HG03159 (cell line): ENCODE results near the gene FNIP2.

Source experiments
- ATAC-seq: cut with Tn5 transposase; IDR thresholded peaks from one replicate; pipeline ENCODE4 v1.9.1; 2021; ENCODE audit warnings: mild to moderate bottlenecking, moderate library complexity; ENCODE audit not compliant: unreplicated experiment

Gene FNIP2

DNA sequence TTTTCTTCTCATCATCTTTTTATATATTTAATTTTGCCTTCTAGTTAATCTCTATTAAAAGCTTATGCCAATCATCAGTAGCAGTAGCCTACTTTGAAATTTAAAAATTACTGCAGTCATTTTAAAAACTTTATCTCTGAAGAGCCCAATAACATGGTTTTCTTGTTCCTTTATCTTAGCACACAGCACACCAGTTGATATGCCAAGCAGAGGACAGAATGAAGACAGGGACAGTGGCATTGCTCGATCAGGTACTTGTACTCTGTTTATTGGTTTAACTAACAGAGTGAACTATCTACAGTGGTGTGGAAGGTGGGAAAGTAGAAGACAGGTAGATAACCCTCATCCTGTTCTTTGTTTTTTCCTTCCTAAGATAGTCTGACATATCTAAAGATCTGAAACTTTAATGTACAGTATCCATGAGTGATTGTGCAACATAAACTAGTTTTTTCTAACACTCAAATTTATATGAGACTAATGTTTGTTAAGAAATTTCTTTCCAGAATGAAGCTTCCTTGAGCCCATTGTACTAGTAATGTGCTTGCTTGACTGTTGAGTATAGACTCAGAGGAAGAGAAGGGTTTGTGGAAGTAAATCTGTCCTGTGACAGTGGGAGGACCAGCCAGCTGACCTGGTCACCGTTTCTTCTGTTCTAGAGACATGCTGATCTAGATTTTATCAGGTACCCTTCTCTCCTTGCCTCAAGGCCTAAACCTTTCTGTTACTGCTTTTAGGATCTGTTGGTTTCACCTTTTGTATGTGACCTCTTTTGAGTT lies 66.6 kb downstream of the FNIP2 start:
- no peak for ATAC-seq

DNA sequence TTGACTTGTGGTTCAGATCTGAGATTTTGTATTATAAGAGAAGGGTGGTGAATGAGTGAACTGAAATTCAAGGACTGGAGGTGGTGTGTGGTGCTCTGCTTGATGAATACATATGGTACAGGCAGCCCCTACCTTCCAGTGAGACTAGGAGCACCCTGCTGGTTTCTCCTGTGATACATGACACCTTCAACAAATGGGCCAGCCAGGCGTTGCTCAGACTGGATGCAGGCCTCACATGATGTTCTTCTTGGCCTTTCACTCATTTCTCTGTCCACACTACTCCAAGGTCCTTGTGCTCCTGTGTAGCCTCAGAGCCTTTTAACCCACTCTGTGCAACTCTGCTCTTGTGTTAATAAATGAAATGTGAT lies 67.2 kb downstream of the FNIP2 start:
- no peak for ATAC-seq

DNA sequence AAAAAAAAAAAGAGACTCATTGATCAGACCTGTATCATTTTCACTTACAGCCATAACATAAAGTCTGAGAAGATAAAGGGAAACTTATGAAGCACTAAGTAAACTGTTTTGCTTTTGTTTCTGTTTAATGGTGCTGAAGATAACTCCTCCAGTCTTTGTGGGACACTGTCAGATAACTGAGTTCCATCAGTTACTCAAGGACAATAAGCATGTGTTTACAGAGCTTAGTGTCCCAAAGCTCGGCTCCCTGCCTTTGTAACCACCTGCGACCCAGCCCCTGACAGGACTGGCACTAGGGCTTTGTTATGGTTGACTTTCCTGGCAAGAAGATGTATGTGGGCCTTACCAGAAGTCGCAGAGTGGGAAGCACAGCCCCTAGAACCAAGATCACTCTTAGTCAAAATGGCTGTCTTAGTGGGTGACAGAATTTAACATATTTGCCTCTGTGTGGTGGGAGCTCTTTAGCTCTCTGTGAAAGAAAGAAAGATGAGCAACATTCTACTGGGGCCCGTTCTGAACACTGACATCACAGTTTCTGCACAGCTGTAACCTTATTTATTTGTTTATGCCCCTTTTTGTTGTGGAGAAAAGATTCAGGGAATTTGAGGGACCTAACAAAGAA lies 68.1 kb downstream of the FNIP2 start:
- ATAC-seq, result no peak

DNA sequence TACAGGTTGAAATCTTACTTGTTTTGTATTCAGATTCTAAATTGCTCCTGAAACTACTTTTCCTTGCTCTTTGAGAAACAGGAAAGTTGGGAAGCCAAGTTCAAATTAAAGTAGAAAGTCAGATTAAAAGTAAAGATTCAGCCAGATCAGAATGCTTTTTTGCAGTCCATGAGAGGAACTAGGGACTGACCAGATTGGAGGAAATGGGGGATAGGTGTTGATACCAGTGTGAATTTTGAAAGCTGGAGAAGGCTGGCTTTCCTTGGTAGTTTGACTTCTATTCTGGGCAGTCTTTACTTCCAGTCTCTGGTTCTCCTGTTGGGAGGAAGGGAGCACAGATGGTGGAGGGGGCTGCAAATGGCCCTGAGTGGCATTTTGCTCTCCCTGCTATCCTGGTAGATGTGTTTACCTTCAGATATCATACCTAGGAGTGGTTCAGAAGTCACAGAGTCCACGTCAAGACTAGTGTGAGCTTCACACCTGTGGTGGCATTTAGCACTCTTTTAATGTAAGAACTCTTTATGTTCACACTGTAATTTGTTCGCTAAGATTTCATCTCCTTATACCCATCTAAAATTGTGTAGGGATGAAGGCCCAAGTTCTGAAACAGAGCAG lies 68.8 kb downstream of the FNIP2 start:
- ATAC-seq, result no peak

DNA sequence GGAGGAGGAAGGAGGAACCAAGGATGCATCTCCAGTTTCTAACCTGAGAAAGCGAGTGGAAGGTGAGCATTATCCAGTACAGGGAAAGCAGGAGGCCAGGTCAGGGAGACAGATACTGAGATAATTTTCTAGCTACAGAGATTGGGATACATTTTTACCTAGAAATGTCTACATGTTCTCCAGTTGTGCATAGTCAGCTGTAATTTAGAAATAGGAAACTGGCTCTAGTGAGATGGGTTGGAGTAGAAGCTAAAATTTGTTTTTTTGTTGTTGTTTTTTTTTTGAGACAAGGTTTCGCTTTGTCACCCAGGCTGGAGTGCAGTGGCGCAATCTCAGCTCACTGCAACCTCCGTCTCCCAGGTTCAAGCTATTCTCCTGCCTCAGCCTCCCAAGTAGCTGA lies 71.3 kb downstream of the FNIP2 start:
- no peak for ATAC-seq

DNA sequence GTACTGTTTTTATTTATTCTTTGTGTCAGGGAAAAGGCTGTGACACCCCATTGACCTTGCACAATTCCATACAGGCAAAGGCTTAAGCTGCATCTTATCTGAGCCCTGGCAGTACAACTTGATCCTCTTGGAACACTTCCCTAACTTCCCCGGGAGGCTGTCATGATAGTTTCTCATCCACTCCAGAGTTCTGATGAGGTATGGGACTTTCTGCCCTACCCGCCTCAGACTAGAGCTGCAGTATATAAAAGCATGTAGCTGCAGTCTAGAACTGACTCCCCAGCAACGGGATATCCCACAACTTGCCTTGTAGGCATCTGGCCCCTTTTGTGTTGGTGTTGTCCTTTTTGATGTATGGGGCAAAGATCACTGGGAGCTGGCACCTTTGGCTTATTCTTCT lies 72.7 kb downstream of the FNIP2 start:
- no peak for ATAC-seq

DNA sequence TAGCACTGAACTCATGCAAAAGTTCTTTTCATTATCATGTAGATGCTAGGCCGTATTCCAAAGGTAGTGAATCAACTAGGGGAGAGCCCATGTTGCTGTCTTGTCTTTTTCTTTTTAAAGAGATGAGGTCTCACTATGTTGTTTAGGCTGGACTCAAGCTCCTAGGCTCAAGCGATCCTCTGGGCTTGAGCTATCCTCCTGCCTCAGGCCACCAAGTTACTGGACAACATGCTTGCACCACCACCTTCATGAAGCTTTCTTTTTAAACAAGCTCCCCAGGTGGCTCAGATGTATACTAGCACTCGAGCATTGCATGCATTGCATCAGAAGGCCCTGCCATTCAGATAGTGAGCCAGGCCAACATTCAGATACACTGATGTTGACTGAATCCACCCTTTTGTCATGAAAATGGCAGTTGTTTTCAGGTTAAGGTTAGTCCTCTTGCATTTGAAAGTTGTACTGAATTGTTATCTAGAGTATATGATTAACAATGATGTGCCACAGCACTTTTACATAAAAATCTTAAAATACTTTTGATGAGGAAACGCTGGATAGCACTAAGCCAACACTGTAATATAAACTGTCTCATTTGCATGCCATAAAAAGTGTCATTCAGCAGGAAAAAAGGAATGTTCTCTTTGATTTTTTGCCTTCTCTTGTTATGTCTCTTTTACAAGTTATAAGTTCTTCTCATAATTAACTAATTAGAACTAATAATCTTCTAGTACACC lies 76.7 kb downstream of the FNIP2 start:
- no peak for ATAC-seq

DNA sequence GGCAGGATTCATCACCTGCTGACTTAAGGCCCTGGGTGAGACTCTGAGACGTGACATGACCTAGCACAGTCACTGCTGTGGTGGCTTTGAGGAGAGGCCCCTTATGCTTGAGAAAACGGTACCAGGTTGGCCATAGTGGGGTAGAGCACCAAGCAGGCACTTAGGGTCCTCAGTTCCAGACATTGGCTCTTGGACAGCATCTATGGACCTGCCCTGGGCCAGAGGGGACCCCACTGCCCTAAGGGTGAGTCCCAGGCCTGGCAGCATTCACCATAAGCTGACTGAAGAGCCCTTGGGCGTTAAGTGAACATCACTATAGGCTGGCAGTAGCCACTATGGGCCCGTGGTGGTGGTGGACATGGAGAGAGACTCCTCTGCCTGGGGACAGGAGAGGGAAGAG lies 78.7 kb downstream of the FNIP2 start:
- ATAC-seq, result no peak

DNA sequence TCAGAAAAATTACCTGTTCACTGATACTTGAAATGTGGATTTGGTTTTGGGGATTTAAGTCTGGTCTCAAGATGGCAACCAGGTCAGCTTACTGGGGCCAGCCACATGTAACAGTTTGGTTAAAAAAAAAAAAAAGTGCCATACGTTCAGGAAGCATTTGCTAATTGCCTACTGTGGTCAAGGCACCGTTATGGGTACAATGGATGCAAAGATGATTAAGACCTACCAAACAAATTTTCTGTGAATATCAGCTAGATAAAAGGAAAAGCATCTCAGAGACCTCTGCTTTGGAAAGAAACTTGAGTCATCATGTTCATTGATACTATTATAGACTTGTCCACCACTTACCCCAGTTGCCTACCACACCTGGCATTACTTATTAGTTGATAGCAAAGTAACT lies 80.9 kb downstream of the FNIP2 start:
- ATAC-seq, result no peak

DNA sequence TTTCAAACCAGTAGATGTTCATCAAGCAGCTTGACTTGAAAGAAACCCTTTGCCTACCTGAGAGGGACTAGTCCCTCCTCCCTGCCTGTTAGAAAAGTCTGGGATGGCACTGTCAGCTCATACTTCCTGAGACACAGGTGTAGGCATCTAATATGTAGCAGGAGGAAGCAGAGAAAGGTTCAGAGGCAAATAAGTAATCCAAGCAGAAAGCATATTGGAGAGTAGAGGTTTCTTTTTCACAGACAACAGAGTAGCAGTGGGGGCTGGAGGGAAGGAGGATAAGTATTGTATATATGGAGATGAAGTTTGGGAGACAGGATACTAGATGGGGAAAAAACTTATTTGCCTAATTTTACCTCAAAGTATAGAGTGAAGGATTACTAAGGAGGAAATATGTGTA lies 81.5 kb downstream of the FNIP2 start:
- no peak for ATAC-seq

DNA sequence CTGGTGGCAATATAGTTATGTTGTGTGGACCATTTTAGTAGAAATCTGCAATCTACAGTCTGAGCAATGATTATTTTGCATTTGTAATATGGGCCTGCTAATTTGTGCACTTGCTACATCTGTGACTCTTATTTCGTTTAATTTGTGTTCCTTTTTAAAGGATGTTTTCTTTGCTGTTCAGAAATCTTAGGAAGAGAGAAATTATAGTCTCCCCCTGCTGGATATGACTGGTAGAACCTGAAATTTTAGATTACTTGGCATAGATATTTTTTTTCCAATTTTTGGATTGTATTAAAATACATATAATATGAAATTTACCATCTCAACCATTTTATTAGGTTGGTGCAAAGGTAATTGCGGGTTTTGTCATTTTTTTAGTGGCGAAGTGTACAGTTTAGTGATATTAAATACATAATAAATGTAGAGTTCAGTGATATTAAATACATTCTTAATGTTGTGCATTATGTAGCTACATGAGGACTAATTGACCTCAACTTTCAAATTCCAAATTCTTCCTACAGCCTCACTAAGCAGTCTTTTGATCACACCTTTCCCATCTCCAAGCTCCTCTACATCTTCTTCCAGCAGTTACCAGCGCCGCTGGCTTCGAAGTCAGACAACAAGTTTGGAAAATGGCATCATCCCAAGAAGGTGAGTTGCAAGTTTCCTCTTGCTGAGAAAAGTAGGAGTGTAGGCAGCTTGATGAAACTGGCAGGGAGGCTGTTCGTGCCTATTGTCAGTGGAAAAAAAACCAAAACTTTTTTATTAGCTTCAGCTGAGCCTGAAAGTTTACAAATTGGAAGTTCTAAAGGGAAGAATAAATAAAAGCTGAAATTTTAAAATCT lies 82.2 kb downstream of the FNIP2 start:
- no peak for ATAC-seq

DNA sequence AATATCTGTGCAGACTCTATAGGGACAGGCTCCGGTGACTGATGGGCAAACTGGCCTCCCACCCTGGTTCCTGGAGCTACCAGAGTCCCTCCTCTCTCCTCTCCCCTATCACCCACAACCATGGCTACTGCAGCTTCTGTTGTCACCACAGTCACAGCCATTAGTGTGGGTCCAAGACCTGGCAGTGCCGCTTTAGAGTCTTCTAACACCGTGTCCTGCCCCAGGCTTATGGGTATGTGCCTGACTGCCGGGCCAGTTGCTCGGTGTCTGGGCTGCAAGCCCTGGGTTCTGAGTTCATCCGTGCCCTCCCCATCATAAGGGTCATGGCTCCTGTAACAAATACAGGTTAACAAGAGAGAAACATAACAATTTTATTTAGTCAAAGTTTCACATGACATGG lies 85.4 kb downstream of the FNIP2 start:
- no peak for ATAC-seq

DNA sequence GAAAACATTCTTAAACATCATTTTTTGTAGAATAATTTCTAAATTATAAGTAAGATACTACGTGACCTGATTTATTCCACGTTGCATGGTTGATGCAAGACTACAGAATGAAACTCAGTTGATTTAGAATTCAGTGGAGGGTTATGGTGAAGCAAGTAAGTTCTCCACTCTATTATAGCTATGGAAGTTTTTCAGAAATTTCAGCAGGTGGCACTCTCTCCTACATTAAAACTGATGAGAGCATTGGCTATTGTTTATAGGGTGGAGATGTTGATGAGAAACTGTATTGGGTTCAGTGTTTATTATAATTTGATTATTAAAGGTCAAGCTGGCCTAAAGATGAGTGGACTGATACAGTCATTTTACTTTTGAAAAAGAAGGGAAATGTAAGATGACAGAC lies 88.0 kb downstream of the FNIP2 start:
- peak; percentile 61 for ATAC-seq

DNA sequence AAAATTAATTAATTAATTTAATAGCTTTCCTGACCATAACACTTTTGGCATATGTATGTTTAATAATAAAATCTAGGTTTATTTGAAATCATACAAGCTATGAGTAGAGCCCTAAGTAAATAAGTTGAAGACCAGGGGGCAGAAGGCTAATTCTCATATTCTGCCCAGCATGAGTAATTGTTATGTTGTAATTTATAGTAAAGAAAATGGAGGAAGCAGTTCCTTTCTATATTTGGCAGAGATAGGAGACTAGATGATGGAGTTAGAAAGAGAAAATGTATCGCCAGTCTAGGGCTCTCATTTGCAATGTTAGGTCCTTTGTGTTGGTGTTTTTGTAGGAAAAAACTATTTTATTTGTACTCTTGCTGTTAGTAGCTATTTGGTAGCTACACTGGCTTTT lies 89.1 kb downstream of the FNIP2 start:
- no peak for ATAC-seq

DNA sequence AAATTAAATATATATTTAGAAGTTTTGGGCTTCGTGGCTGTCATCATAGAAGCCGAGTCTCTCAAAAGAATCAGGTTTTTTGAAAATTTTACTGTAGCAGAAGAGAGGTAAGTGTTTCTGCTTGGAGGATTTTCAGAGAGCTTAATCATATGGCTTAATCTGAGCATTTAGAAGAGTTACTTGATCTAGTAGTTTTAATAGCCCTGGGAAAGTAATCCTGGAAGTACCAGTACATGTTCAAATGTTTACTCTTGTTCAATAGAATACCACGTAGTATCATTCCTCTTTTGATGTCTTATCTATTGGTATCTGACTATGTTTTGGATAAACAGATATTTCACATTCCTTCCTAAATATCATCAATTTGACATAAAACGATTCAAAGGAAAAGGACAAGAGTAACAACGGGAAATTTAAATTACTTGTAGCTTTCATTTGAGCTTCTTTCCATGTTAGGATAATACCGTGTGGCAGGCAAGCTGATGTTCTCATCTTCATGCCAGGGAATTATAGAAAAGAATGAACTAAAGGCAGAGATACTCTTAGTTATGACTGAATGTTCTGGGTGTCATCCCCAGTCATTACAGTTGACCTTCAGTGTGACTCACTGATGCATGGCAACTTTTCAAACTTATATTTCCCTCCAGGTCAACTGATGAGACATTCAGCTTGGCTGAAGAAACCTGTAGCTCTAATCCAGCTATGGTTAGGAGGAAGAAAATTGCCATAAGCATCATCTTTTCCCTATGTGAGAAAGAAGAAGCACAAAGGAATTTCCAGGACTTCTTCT lies 89.8 kb downstream of the FNIP2 start:
- no peak for ATAC-seq

DNA sequence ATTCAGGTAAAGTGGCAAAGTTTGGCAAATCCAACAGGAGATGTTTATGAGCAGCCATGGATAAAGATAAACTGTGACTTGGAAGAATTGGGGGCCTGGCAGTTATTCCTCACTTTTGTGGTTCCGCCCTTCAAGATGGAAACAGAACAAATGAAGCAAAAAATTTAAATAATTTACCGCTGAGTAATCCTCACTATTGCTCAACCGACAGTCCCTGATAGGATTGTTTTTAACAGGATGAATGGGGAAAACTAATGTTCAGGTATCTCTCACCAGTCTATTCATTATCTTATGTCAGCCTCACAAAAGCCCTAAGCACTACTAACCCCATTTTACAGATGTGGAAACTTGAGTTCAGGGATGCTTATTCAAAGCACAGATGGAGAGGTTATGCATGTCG lies 90.8 kb downstream of the FNIP2 start:
- no peak for ATAC-seq

DNA sequence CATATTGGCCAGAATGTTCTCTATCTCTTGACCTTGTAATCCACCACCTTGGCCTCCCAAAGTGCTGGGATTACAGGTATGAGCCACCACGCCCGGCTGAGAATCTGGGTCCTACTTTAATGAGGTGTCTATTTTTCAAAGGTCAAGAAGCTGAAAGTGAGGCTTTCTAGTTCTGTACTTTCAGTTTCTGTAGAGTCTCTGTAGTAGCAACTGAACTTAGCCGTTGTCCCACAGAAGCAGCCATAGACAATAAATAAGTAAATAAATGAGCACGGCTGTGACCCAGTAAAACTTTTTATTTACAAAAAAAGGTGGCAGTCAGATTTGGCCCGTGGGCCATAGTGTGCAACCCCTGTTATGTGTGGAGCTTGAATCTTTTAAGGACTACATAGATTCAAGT lies 92.0 kb downstream of the FNIP2 start:
- ATAC-seq, result peak; percentile 83

DNA sequence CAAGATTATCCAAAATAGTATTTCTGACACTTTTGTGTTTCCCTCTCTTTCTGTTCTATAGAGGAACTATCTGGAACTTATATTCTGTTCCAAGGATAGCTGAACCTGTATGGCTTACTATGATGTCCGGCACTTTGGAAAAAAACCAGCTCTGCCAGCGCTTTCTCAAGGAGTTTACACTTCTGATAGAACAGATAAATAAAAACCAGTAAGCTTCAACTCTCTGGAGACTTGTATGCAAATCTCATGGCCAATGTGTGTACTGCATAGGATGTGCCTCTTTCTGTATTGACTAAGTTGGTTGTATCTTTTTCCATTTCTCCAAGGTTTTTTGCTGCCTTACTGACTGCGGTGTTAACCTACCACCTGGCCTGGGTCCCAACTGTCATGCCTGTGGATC lies 92.5 kb downstream of the FNIP2 start:
- ATAC-seq, result peak; percentile 53

DNA sequence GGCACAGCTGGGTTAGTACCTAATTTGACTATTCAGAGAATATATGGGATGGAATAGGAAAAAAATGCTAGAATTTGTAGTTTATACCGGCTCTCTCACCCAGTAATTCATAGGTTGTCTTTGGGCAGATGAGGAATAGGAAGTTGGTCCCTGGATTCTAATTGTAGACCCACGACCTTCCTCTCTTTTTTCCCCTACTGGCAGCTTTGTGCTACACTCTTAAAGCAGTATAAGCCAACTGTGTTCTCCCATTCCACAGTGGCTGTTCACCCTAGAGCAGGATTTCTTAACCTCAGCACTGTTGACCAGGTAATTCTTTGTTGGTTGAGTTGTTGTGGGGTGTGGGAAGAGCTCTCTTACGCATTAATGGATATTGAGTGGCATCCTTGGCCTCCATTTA lies 92.9 kb downstream of the FNIP2 start:
- ATAC-seq, result no peak

DNA sequence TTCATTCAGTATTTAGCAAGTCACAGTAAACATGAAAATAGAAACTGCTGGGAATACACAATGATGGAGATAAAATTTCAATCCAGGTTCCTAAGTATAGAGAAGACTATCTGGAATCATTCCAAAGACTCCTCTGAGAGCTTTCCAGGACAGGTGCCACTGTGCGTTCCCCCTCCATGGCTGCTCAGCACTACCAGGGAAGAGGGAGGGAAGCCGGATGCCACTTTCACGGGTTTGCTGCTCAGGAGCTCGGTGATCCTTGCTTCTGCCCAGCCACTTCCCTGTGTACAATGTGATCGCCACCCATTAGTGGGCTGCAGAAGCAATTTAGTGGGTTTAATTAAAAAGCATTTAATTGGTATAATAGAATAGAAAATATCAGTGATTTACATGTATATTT lies 94.5 kb downstream of the FNIP2 start:
- no peak for ATAC-seq
